Hematopoietic multipotent progenitor cell treated with erythropoietin and hydrocortisone succinate and interleukin-3 and kit ligand, for 15 days (in vitro differentiated cells): ENCODE data around the gene CHKA.

Experiments used
- DNase-seq: peaks from one replicate; pipeline ENCODE4 v3.0.0-alpha.2; 2015; ENCODE audit warnings: low spot score

Gene CHKA

GRCh38 chr11:68013611-68014156 lies 107.5 kb downstream of the CHKA start:
- no peak for DNase-seq

- no peak for DNase-seq
Measured at GRCh38 chr11:68012843-68013610, 108.2 kb downstream of the CHKA start.

- no peak for DNase-seq
Measured at GRCh38 chr11:68012044-68012842, 108.9 kb downstream of the CHKA start.

- DNase-seq, result peak; percentile 15
Measured at GRCh38 chr11:68011051-68011943, 109.9 kb downstream of the CHKA start.

- DNase-seq, result peak; percentile 93
Measured at GRCh38 chr11:68010090-68011041, 110.8 kb downstream of the CHKA start, which contains the start of gene ALDH3B1. Gene ALDH3B1 (plus strand): TSS chr11:68010327. CDS start chr11:68015298, 4,971 bp downstream.

GRCh38 chr11:68009391-68010089 lies 111.6 kb downstream of the CHKA start:
- DNase-seq, result peak; percentile 82

- DNase-seq, result peak; percentile 86
Measured at GRCh38 chr11:68008381-68009337, 112.5 kb downstream of the CHKA start.

- DNase-seq, result peak; percentile 12
Measured at GRCh38 chr11:68007498-68008380, 113.4 kb downstream of the CHKA start.

GRCh38 chr11:68006606-68007166 lies 114.5 kb downstream of the CHKA start:
- no peak for DNase-seq

- DNase-seq, result no peak
Measured at GRCh38 chr11:68004551-68005335, 116.4 kb downstream of the CHKA start.

GRCh38 chr11:68003846-68004550 lies 117.2 kb downstream of the CHKA start, which contains the start of gene UNC93B1:
Gene UNC93B1 (minus strand): TSS chr11:68004097. CDS start chr11:68004043, 54 bp downstream.
- DNase-seq, result peak; percentile 73

GRCh38 chr11:68002938-68003845 lies 118.0 kb downstream of the CHKA start:
- DNase-seq, result no peak
